HL-60 (cell line): Measurements from ENCODE around the gene HOXA11.

Experiments used
- DNase-seq, 2 experiments: peaks; one replicate each; pipeline ENCODE4 v3.0.0-alpha.2; 2010 to 2020; ENCODE audit warnings: low read depth in 1 of 2, low spot score in 1 of 2
- H3K27ac ChIP-seq: fragments of 250-450 bp; sonication (Bioruptor Pico); replicated peaks from 2 replicates; pipeline ENCODE4 v1.5.1; 2020; ENCODE audit warnings: mild to moderate bottlenecking, moderate library complexity
- H3K27me3 ChIP-seq: fragments of 250-450 bp; sonication (Bioruptor Pico); 2 replicates; pipeline ENCODE4 v1.5.1; 2021; ENCODE audit warnings: mild to moderate bottlenecking, moderate library complexity; ENCODE audit not compliant: insufficient read depth, poor library complexity, severe bottlenecking
- H3K4me3 ChIP-seq: replicated peaks from 2 replicates; pipeline ENCODE4 v1.5.1; 2011; ENCODE audit warnings: mild to moderate bottlenecking, control low read depth, low read length; ENCODE audit not compliant: insufficient read depth
- CTCF ChIP-seq: IDR thresholded peaks from one replicate; pipeline ENCODE4 v1.5.1; 2011; ENCODE audit warnings: low read length, control low read depth, inconsistent platforms; ENCODE audit not compliant: insufficient read depth
- GABPA ChIP-seq: IDR thresholded peaks from 2 replicates; pipeline ENCODE4 v1.6.1; 2012; ENCODE audit warnings: low read depth
- POLR2AphosphoS5 ChIP-seq: IDR thresholded peaks from 2 replicates; pipeline ENCODE4 v1.6.1; 2012; ENCODE audit warnings: low read depth
- SPI1 ChIP-seq: IDR thresholded peaks from 2 replicates; pipeline ENCODE4 v1.6.1; 2012; ENCODE audit warnings: low read depth, mild to moderate bottlenecking, borderline replicate concordance
- TF ChIP-seq, protein P1 (sequence below): IDR thresholded peaks from 2 replicates; pipeline ENCODE4 v1.6.1; 2012; ENCODE audit warnings: low read depth; ENCODE audit not compliant: insufficient replicate concordance

The HOXA11 gene

DNA sequence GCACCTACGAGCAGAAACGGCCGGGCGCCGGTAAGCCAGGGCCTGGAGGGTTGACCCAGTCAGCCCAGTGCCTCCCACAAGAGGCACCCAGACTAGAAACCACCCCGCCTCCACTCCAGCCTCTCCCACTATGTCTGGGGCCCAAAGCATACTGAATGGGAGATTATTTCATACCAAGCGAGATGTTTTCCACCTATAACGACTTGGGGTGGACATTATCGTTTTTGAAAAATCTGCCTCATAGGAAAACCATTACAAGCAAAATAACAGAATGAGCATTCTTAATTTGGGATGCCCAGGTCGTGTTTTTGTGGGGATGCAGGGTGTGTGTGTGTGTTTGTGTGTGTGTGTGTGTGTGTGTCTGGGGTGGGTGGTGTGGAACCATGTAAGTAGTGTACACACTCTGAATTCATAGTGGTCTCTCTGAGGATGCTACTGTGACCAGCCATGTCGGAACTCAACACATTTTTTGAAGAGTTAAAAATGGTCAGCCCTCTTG, 39.1 kb downstream of the HOXA11 start:
- Histone ChIP-seq H3K4me3 (no peak overlapping the region), H3K27me3 (peaks cover 16% of the 10 kb centered on the region)
- TF ChIP-seq CTCF = no peak
- TF ChIP-seq, protein P1, sequence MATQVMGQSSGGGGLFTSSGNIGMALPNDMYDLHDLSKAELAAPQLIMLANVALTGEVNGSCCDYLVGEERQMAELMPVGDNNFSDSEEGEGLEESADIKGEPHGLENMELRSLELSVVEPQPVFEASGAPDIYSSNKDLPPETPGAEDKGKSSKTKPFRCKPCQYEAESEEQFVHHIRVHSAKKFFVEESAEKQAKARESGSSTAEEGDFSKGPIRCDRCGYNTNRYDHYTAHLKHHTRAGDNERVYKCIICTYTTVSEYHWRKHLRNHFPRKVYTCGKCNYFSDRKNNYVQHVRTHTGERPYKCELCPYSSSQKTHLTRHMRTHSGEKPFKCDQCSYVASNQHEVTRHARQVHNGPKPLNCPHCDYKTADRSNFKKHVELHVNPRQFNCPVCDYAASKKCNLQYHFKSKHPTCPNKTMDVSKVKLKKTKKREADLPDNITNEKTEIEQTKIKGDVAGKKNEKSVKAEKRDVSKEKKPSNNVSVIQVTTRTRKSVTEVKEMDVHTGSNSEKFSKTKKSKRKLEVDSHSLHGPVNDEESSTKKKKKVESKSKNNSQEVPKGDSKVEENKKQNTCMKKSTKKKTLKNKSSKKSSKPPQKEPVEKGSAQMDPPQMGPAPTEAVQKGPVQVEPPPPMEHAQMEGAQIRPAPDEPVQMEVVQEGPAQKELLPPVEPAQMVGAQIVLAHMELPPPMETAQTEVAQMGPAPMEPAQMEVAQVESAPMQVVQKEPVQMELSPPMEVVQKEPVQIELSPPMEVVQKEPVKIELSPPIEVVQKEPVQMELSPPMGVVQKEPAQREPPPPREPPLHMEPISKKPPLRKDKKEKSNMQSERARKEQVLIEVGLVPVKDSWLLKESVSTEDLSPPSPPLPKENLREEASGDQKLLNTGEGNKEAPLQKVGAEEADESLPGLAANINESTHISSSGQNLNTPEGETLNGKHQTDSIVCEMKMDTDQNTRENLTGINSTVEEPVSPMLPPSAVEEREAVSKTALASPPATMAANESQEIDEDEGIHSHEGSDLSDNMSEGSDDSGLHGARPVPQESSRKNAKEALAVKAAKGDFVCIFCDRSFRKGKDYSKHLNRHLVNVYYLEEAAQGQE = no peak
- no peak for TF ChIP-seq SPI1
- no peak for TF ChIP-seq GABPA
- no peak for TF ChIP-seq POLR2AphosphoS5

DNA sequence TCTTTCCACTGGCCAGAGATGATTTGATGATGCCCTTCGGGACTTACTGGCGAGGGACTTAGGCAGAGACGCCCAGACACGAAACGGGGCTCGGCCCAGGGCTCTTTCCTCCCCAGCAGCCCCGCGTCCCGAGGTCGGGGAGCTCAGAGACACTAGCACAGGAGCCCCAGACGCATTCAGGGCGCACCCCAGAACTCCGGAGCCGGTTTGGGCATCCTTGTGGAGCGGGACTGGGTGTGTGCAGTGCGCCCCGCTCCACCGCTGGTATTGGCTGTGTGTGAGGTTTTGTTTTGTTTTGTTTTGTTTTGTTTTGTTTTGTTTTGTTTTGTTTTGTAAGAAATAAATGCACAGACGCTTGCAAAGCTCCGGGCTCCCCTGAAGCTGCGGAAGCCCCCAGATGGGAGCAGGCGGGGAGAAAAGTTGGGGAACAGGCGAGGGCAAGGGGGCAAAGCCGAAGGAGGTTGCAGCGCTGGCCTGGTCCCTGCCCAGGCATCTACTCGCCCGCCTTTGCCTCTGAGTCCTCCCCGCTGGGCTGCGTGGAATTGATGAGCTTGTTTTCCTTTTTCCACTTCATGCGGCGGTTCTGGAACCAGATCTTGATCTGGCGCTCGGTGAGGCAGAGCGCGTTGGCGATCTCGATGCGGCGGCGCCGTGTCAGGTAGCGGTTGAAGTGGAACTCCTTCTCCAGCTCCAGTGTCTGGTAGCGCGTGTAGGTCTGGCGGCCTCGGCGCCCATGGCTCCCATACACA, 39.7 kb downstream of the HOXA11 start:
- Histone ChIP-seq H3K27me3 (peaks cover 16% of the 10 kb centered on the region), H3K4me3 (no peak overlapping the region), H3K27ac (no peak overlapping the region)
- DNase-seq = no peak
- TF ChIP-seq CTCF = no peak
- TF ChIP-seq POLR2AphosphoS5 = no peak
- TF ChIP-seq SPI1 = no peak
- TF ChIP-seq, protein P1 = no peak

More for the DNA sequence above, 39.1 kb downstream of the HOXA11 start:
- H3K27ac ChIP-seq = no peak overlapping the region
- no peak for DNase-seq

GRCh38 chr7:27144781-27145164, 40.3 kb downstream of the HOXA11 start:
- H3K4me3 ChIP-seq = no peak overlapping the region
- DNase-seq = no peak
- TF ChIP-seq CTCF = no peak
- TF ChIP-seq SPI1 = no peak
- TF ChIP-seq, protein P1 = no peak
- TF ChIP-seq GABPA = no peak
- no peak for TF ChIP-seq POLR2AphosphoS5
- H3K27me3 ChIP-seq = peaks cover 16% of the 10 kb centered on the region
- H3K27ac ChIP-seq = no peak overlapping the region
